Endothelial cell of umbilical vein (primary cell): Measurements from ENCODE around the gene GAA. TPM values are rescaled to one million over a fixed set of nuclear protein-coding genes. Genes with fewer than 3 reads are reported as not detected.

Experiments
- BruUV-seq: library from RNA; stranded (reverse); fragments of 400-500 nt; replicated peaks from 2 replicates; lab custom pipeline; 2021; lab: Mats Ljungman, UMichigan
- CTCF ChIA-PET: fragments of 300-600, 350-600 bp; sonication (Branson Sonifier 250); formaldehyde crosslinking; loops from one replicate; lab custom pipeline; 2021; ENCODE audit warnings: antibody characterized with exemption, inconsistent platforms; lab: Charles Lee
- POLR2A ChIA-PET: fragments of 300-600, 350-600 bp; sonication (Branson Sonifier 250); formaldehyde crosslinking; loops from one replicate; lab custom pipeline; 2021; ENCODE audit warnings: antibody characterized with exemption, inconsistent platforms; lab: Charles Lee
- DNase-seq: peaks from one replicate; pipeline ENCODE4 v3.0.0-alpha.2; 2011; ENCODE audit warnings: low read depth, low spot score
- FAIRE-seq: peaks from 2 replicates; lab custom pipeline; 2011; peaks lifted over from hg19 to GRCh38; lab: Jason Lieb, UNC
- H2AFZ ChIP-seq: 2 replicates; pipeline ENCODE4 v1.6.0; 2012; ENCODE audit warnings: low read depth, low read length, control low read depth, inconsistent platforms
- H3K27ac ChIP-seq: 2 replicates; pipeline ENCODE4 v1.5.1; 2011; ENCODE audit warnings: low read depth, mild to moderate bottlenecking, control low read depth, low read length, moderate library complexity; ENCODE audit not compliant: insufficient read depth
- H3K27me3 ChIP-seq, 2 experiments: 2 replicates each; pipeline versions ENCODE4 v1.6.0 to v1.6.1; 2011; ENCODE audit warnings: low read length in 2 of 2, mixed read lengths in 1 of 2; ENCODE audit not compliant: control insufficient read depth in 2 of 2, insufficient read depth in 2 of 2
- H3K36me3 ChIP-seq, 2 experiments: 2 replicates in 1 of 2; 3 replicates in 1 of 2; pipeline ENCODE4 v1.5.1; 2011; ENCODE audit warnings: low read length in 2 of 2, mild to moderate bottlenecking in 1 of 2, moderate library complexity in 1 of 2; ENCODE audit not compliant: control insufficient read depth in 2 of 2, insufficient read depth in 2 of 2; ENCODE audit errors: extremely low read depth in 1 of 2
- H3K4me1 ChIP-seq: 3 replicates; pipeline ENCODE4 v1.5.1; 2011; ENCODE audit warnings: mild to moderate bottlenecking, low read length; ENCODE audit not compliant: control insufficient read depth, insufficient read depth; ENCODE audit errors: extremely low read depth
- H3K4me2 ChIP-seq: 2 replicates; pipeline ENCODE4 v1.6.1; 2011; ENCODE audit warnings: low read length, control low read depth, mixed read lengths; ENCODE audit not compliant: insufficient read depth
- H3K4me3 ChIP-seq, 3 experiments: fragments of 200-600 bp in 1 of 3; sonication (generic), shearing (Covaris generic) in 1 of 3; replicated peaks in 1 of 3; 2 replicates each; pipeline ENCODE4 v1.5.1; 2011 to 2016; ENCODE audit warnings: control low read depth in 3 of 3, low read length in 3 of 3, mild to moderate bottlenecking in 2 of 3, inconsistent platforms in 1 of 3, low read depth in 1 of 3, moderate library complexity in 1 of 3; ENCODE audit not compliant: insufficient read depth in 1 of 3
- H3K79me2 ChIP-seq: 2 replicates; pipeline ENCODE4 v1.6.0; 2012; ENCODE audit warnings: low read length, inconsistent platforms; ENCODE audit not compliant: control insufficient read depth, insufficient read depth
- H3K9ac ChIP-seq: replicated peaks from 2 replicates; pipeline ENCODE3; 2011; ENCODE audit warnings: low read length, control low read depth; ENCODE audit not compliant: insufficient read depth; ENCODE audit errors: extremely low read depth
- H3K9me1 ChIP-seq: replicated peaks from 3 replicates; pipeline ENCODE4 v1.6.0; 2011; ENCODE audit warnings: mild to moderate bottlenecking, low read length; ENCODE audit not compliant: control insufficient read depth, insufficient read depth; ENCODE audit errors: extremely low read depth
- H3K9me3 ChIP-seq: replicated peaks from 2 replicates; pipeline ENCODE4 v1.5.1; 2012; ENCODE audit warnings: low read length, inconsistent platforms; ENCODE audit not compliant: control insufficient read depth, insufficient read depth
- H4K20me1 ChIP-seq: replicated peaks from 2 replicates; pipeline ENCODE3; 2011; ENCODE audit warnings: mild to moderate bottlenecking, low read length; ENCODE audit not compliant: control insufficient read depth, insufficient read depth; ENCODE audit errors: extremely low read depth
- CTCF ChIP-seq, 2 donors: IDR thresholded peaks; 1 replicate in 1 of 2; 2 replicates in 1 of 2; pipeline ENCODE4 v1.5.1; 2011; ENCODE audit warnings: low read length in 2 of 2, mild to moderate bottlenecking in 2 of 2, moderate library complexity in 2 of 2, control low read depth in 1 of 2, inconsistent platforms in 1 of 2, low read depth in 1 of 2; ENCODE audit not compliant: insufficient read depth in 1 of 2; ENCODE audit errors: extremely low read depth in 1 of 2
- EZH2 ChIP-seq: IDR thresholded peaks from 2 replicates; pipeline ENCODE4 v1.6.1; 2012; ENCODE audit warnings: borderline replicate concordance, low read depth, mild to moderate bottlenecking, moderate library complexity, low read length, inconsistent platforms; ENCODE audit not compliant: severe bottlenecking
- FOS ChIP-seq: IDR thresholded peaks from 2 replicates; pipeline ENCODE4 v1.6.1; 2011; ENCODE audit warnings: mild to moderate bottlenecking, low read length, moderate library complexity, borderline replicate concordance; ENCODE audit not compliant: insufficient read depth
- GATA2 ChIP-seq: IDR thresholded peaks from 2 replicates; pipeline ENCODE4 v1.7.0; 2011; ENCODE audit warnings: low read depth, mild to moderate bottlenecking, moderate library complexity, mixed read lengths, low read length; ENCODE audit not compliant: insufficient read length, insufficient read depth
- JUN ChIP-seq: IDR thresholded peaks from 2 replicates; pipeline ENCODE4 v1.6.1; 2011; ENCODE audit warnings: borderline replicate concordance, low read depth; ENCODE audit not compliant: insufficient read length, insufficient read depth
- MAX ChIP-seq: IDR thresholded peaks from 2 replicates; pipeline ENCODE4 v1.6.1; 2011; ENCODE audit not compliant: insufficient read depth, insufficient read length
- MYC ChIP-seq: IDR thresholded peaks from one replicate; pipeline ENCODE4 v1.6.1; 2011; ENCODE audit warnings: mild to moderate bottlenecking, low read depth, low read length
- POLR2A ChIP-seq: IDR thresholded peaks from 2 replicates; pipeline ENCODE4 v1.6.1; 2012; ENCODE audit warnings: low read depth, mild to moderate bottlenecking, control low read depth, low read length
- POLR2AphosphoS5 ChIP-seq: IDR thresholded peaks from 2 replicates; pipeline ENCODE4 v1.6.1; 2012; ENCODE audit warnings: low read depth, mild to moderate bottlenecking, control low read depth, low read length, moderate library complexity; ENCODE audit not compliant: insufficient read depth
- dilution Hi-C: fragments of 300-500 bp; cut with MboI; formaldehyde crosslinking; loops from one replicate; pipeline ENCODE4 v1.15.0; 2019; ENCODE audit warnings: low sequenced_read_pairs; ENCODE audit not compliant: extremely low pct_ligation_motif_present
- intact Hi-C: fragments of 100-400 bp; cut with micrococcal nuclease; formaldehyde crosslinking; loops from one replicate; pipeline ENCODE4 v1.10.0; 2022
- polyA plus RNA-seq, 4 experiments: library from polyadenylated mRNA; depleted of rRNA in 3 of 4; stranded (reverse) in 3 of 4; unstranded in 1 of 4; fragments of >200 nt; gene quantifications; 2 replicates each; pipeline versions ENCODE4 v1.2.1 to v1.2.3, GENCODE V29; 2011 to 2012; ENCODE audit warnings: missing spikeins in 1 of 4
- total RNA-seq: library from RNA; stranded (reverse); gene quantifications from 2 replicates; pipeline ENCODE4 v1.2.3, GENCODE V29; 2021

The GAA gene
- total and polyA plus RNA-seq, 2 donors (not counting 3 experiments of a cell fraction or from before 2014, with no cell fraction given) = 26.3 to 49.7 TPM

- TF ChIP-seq MYC (no peak), CTCF (IDR thresholded peaks at IDR 0.05; ENCODE audit: extremely low read depth in 1 of 2, insufficient read depth in 1 of 2, low read depth in 1 of 2, low read length in 2 of 2) (no peak), POLR2A (no peak), MAX (no peak), GATA2 (no peak), EZH2 (no peak), POLR2AphosphoS5 (no peak), JUN (no peak), FOS (no peak)
- no TSS peak for BruUV-seq
- no peaks in the 10 kb centered on the region for H3K4me1 ChIP-seq
- intact Hi-C loops (no loop called here), dilution Hi-C loops (no loop called here)
- no peak overlapping the region for H3K4me2 ChIP-seq
- H3K4me3 ChIP-seq = no peak overlapping the region
- DNase-seq (no peak), FAIRE-seq (no peak)
- no peaks in the 10 kb centered on the region for H3K27me3 ChIP-seq
- CTCF ChIA-PET = interaction anchor here (2.1 kb wide), 1 partner anchor 45 kb away, joined by 8 read pairs; no protein-coding TSS in a partner anchor
- no peak overlapping the region for H3K27ac ChIP-seq
- H3K9ac ChIP-seq = no peak overlapping the region
- no peaks in the 10 kb centered on the region for H3K79me2 ChIP-seq
- no peaks in the 10 kb centered on the region for H3K9me1 ChIP-seq
- H3K9me3 ChIP-seq = no peaks in the 10 kb centered on the region
- H2AFZ ChIP-seq = no peak overlapping the region
- no peaks in the 10 kb centered on the region for H3K36me3 ChIP-seq
- no peaks in the 10 kb centered on the region for H4K20me1 ChIP-seq
- POLR2A ChIA-PET = no interaction called here
These were observed 48.3 kb upstream of the GAA start for GRCh38 chr17:80053102-80053501.
